Activated CD8-positive, alpha-beta memory T cell treated with anti-CD3 and anti-CD28 coated beads, Interleukin-2, amount 50 U/mL, for 24 hours (primary cell): ENCODE data around the gene PCBD1.
"Not testable (repeated sequence)": the region's sequence is repeated elsewhere in the genome, so short reads cannot be mapped to it uniquely, and the experiment has no call there.

Experiments used
- DNase-seq: peaks from one replicate; pipeline ENCODE4 v3.0.0-alpha.2; 2020; ENCODE audit errors: extremely low read depth

Gene PCBD1

GRCh38 chr10:70863470-70864160 is 24.8 kb downstream of the PCBD1 start:
- no peak for DNase-seq

DNA sequence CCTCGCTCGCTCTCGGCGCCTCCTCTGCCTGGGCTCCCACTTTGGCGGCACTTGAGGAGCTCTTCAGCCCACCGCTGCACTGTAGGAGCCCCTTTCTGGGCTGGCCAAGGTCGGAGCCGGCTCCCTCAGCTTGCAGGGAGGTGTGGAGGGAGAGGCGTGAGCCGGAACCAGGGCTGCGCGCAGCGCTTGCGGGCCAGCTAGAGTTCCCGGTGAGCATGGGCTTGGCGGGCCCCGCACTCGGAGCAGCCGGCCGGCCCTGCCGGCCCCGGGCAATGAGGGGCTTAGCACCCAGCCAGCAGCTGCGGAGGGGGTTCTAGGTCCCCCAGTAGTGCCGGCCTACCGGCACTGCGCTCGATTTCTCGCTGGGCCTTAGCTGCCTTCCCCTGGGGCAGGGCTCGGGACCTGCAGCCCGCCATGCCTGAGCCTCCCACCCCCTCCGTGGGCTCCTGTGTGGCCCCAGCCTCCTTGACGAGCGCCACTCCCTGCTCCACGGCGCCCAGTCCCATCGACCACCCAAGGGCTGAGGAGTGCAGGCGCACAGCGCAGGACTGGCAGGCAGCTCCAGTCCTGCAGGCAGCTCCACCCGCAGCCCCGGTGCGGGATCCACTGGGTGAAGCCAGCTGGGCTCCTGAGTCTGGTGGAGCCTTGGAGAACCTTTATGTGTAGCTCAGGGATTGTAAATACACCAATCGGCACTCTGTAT is 26.7 kb downstream of the PCBD1 start:
- DNase-seq = not testable (repeated sequence)

DNA sequence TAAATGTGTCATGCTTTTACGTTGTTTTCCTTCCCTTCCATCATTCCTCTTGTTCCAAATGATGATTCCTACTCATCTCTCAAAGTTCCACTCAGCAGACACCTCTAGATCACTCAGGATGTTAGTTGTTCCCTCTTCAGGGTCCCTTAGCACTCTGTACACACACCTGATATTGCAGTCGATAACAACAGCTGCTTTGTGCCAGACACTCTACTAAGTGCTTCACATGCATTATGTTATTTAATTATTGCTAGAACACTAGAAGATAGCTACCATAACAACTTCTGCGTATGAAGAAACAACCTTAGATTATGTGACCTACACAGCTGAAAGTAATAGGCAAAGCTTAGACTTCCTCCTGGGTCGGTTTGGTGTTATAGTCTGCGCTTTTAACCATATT is 29.6 kb downstream of the PCBD1 start:
- DNase-seq = no peak

GRCh38 chr10:70856454-70856853 is 31.9 kb downstream of the PCBD1 start:
- no peak for DNase-seq

DNA sequence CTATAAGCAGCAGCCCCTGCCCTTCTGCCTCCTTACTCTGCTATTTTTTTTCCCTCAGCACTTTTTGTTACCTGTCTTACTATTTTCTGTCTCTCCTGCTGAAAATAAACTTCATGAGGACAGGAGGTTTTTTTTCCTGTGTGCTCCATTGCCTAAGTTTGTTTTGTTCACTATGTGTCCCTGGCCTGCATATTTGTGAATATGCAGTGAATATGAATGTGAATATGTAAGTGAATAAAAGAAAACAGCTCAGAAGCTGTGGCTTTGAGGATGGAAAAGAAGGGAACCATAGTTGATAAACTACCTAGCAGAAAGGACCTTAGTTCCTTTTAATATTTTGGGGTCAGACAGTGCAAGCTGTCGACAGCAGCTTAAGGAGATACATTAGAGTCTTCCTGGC is 34.9 kb downstream of the PCBD1 start:
- no peak for DNase-seq

DNA sequence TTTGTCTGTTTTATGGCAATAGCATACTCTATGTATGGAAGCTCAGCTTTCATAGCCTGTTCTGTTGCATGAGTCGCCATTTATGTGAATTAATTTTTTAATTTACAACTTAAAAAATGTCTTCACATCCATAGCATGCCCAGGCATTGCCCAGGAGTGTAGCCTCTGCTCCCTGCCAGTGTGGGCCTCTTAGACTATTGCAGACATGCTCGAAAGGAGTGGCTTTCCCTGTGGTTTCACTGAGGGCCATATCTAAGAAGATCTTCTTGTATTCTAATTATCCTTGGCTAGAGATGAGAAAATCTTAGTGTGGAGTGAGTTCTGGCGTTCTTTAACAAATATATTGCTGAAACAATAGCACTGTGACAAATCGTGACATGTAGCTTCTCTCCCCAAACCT is 35.3 kb downstream of the PCBD1 start:
- no peak for DNase-seq

DNA sequence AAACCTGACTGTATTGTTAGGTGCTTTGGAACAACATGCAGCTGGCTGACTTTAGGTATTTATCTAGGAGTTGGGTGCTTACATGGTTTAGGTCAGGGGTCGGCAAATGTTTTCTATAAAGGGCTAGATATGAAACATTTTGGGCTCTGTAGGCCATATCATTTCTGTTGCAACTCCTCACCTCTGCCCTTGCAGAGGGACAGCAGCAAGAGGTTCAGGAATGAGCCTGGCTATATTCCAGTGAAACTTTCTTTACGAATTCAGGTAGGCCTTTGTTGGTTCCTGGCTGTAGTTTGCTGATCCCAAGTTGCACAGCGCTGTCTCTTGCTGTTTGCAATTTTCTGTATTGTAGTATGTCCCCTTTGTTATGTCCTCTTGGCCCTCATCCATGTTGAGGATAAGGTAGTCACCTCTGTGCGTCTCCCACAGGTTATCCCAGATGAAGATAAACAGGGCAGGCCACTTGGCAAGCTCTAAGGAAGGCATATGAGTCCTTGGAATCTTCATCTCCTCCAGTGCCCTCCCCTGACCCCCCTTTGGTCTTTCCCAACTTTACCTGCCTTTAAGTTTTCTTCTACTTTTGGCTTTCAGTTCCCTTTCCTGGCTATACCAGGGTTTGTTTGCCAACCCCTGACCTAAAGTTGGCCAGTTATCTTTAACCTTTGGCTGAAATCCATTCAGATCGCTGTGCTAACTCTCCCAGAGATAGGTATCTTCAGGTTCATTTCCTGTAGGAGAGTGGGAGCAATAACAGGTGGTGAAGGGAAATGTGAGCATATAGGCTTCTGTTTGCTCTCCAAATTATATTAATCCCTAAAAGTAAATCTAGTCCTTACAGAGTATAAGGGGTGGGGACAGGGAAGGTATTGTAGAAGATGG is 36.5 kb downstream of the PCBD1 start:
- DNase-seq = no peak

DNA sequence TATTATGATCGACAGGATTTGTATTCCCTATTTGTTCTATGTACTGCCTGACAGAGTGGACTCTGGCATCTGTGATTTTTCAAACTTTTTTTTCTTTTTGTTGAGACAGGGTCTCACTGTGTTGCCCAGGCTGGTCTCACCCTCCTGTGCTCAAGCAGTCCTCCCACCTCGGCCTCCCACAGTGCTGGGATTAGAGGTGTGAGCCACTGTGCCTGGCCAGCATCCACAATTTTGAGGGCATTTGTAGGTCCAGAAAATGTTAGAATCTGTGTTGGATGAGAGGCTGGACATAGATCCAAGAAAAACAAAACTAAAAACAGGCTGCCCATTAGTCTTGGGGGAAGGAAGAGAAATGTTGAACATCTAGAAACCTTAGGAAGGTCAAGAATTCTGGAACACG is 38.3 kb downstream of the PCBD1 start:
- no peak for DNase-seq

DNA sequence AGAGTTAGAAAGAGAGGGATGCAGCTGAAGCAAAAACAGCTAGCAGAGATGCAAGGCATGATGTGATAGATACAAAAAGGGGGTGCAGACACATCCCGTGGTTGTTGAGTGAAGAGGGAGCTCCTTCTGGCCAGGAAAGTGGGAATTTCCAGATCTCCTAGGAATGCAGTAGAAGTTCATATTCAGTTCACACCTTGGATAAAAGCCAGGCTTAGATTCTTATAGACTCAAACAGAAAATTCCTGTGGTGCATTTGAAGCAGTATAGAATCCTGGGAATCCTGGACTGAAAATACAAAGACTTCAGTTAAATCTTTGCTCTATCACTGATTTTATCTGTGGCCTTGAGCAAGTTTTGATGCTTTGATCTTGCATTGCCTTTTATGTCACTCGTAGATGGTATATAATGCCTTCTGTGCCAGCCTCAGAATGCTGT is 38.8 kb downstream of the PCBD1 start:
- no peak for DNase-seq

- no peak for DNase-seq
Measured at GRCh38 chr10:70847659-70848360, 40.6 kb downstream of the PCBD1 start.

DNA sequence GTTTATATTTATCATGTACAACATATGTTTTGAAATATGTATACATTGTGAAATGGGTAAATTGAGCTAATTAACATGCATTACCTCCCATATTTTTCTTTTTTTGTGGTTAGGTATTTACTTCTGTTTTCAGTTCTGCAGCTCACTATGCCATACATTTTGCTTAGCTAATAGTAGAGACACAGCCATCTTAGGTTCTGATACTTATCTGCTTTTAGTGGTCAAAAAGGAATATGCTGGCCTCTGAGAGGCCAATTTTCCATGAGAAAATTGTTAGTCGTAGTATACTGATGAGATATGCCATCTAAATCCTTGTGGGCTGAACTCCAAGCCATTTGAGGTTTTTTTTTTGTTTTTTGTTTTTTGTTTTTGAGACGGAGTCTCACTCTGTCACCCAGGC is 41.6 kb downstream of the PCBD1 start:
- no peak for DNase-seq

- DNase-seq = no peak
Measured at GRCh38 chr10:70845816-70846215, 42.5 kb downstream of the PCBD1 start.

DNA sequence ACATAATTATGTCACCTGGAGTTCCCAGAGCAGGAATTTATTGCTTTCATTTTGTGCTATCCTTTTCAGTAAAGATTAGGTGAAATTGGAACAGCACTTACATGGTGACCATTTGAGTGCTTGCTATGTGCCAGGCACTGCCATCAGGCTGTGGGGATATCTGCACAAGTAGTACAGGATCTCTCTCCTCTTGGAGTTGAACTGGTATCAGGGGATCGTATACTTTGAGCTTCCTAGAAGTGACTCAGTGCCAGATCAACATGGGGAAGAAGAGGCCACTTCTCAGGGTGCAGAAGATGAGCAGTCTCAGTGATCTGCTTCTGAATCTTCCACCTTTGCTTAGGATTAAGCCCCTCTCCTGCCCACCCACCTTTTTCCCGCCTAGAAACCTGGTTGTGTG is 43.1 kb downstream of the PCBD1 start:
- no peak for DNase-seq

DNA sequence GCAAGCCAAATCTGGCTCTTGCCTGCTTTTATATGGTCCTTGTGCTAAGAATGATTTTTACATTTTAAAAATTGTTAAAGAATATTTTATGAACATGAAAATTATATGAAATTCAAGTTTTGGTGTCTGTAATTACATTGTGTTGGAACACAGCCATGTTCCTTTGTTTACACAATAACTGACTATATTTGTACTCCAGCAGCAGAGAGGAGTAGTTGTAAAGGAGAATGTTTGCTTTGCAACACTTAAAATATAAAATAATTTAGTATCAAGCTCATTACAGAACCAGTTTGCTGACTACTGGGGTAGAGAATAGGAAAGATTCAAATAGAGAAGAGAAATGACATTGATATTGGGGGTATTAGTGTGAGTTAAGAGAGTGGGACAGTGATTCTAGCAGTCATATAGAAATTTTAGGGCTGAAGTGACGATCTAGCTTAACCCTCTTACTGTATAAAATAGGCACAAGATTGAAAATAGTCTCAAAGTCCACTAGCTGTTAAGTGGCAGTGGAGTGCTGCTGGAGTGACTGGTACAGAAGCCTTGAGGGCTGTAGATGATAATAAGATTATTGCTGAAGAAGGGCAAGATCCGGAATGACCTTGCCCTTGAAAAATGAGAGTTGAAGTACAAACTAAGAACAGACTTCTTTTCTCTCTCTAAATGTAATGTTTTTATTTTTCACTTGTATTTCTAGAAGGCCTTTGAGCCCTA is 44.4 kb downstream of the PCBD1 start:
- no peak for DNase-seq

GRCh38 chr10:70843333-70843732 is 45.0 kb downstream of the PCBD1 start:
- DNase-seq = no peak

DNA sequence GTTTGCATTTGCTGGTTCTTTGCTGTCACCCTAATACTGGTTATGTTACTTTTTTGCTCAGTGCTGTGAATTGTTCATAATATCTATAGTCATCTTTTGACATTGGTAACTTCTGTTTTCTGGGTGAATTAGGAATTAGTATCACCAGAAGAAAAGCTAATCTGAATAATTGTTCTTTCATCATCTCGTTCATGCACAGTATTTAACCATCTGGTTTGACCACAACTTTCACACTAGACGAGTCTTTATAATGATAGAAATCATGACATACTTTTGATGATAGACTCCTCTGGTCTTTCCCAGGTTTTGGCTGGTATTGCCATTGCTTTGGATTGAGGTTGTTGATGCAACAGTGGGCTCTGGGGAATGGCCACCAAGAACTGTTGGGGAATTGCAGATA is 47.5 kb downstream of the PCBD1 start:
- no peak for DNase-seq

GRCh38 chr10:70838270-70838805 is 50.0 kb downstream of the PCBD1 start:
- DNase-seq = no peak

DNA sequence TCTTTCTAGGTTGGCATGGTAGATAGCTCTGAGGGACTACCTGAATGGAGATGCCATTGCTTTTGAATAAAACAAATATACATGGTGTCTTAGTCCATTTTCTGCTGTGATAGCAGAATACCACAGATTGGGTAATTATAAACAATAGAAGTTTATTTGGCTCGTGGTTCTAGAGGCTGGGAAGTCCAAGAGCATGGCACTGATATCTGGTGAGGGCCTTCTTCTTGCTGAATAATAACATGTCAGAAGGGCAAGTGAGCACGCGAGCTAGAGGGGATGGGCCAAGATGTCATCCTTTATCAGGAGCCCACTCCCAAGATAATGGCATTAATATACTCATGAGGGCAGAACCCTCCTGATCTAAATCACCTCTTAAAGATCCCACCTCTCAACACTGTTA is 50.7 kb downstream of the PCBD1 start:
- DNase-seq = no peak

GRCh38 chr10:70836319-70836718 is 52.0 kb downstream of the PCBD1 start:
- no peak for DNase-seq

GRCh38 chr10:70834441-70835151 is 53.8 kb downstream of the PCBD1 start:
- DNase-seq = no peak
